Spinal cord (tissue), 10 donors: Measurements from ENCODE around the gene PRKCE. TPM values are rescaled to one million over a fixed set of nuclear protein-coding genes. Genes with fewer than 3 reads are reported as not detected.
A peak's percentile ranks its signal among the peaks of the same experiment; 100 is the strongest.

ENCODE experiments used
- DNase-seq, 6 donors: peaks; one replicate each; pipeline versions ENCODE4 v3.0.0 to v3.0.0-alpha.2; 2013 to 2015; ENCODE audit warnings: low spot score in 6 of 6, low read depth in 4 of 6
- H3K27ac ChIP-seq: one replicate; pipeline ENCODE4 v1.5.1; 2013; ENCODE audit warnings: low read depth, low read length, control low read depth
- H3K27me3 ChIP-seq: one replicate; pipeline ENCODE4 v1.6.1; 2013; ENCODE audit warnings: low read length; ENCODE audit not compliant: control insufficient read depth, insufficient read depth
- H3K36me3 ChIP-seq: one replicate; pipeline ENCODE4 v1.6.1; 2013; ENCODE audit warnings: low read length; ENCODE audit not compliant: control insufficient read depth, insufficient read depth
- H3K4me1 ChIP-seq: one replicate; pipeline ENCODE4 v1.6.1; 2013; ENCODE audit warnings: low read length; ENCODE audit not compliant: control insufficient read depth, insufficient read depth
- H3K4me3 ChIP-seq: one replicate; pipeline ENCODE4 v1.5.1; 2013; ENCODE audit warnings: low read depth, low read length, control low read depth
- H3K9me3 ChIP-seq: one replicate; pipeline ENCODE4 v1.6.1; 2013; ENCODE audit warnings: low read length; ENCODE audit not compliant: control insufficient read depth, insufficient read depth
- WGBS: methylation state at CpG from one replicate; pipeline ENCODE4 v1.1.5; 2013; ENCODE audit warnings: missing lambda C conversion rate; ENCODE audit not compliant: insufficient coverage; 5-methylcytosine and 5-hydroxymethylcytosine counted together
- polyA plus RNA-seq, 2 donors: library from polyadenylated mRNA; unstranded; fragments of 120-200 nt; gene quantifications; one replicate each; pipeline ENCODE4 v1.2.1, GENCODE V29; 2013; ENCODE audit not compliant: insufficient read length in 2 of 2
- total RNA-seq, 2 donors: library from RNA; depleted of rRNA in 1 of 2; stranded (reverse); fragments of 120-200 nt in 1 of 2; fragments of >200 nt in 1 of 2; gene quantifications; one replicate each; pipeline versions ENCODE4 v1.2.3 to v1.2.4, GENCODE V29; 2013 to 2014
- donor health status: healthy.

Gene PRKCE
- total and polyA plus RNA-seq, 4 donors, result 22.9 to 48.5 (median 37.4) TPM

GRCh38 chr2:46068636-46069035, 417.2 kb downstream of the PRKCE start:
- WGBS, result 100% methylated on average over 4 of the region's 4 CpGs
- H3K27me3 ChIP-seq, result no peaks in the 10 kb centered on the region
- DNase-seq, result no peak

GRCh38 chr2:46071074-46071473, 419.6 kb downstream of the PRKCE start:
- WGBS, result no CpG with 5 or more reads among the region's 3 CpGs
- Histone ChIP-seq H3K27ac (no peak overlapping the region), H3K27me3 (no peaks in the 10 kb centered on the region), H3K4me3 (no peak overlapping the region), H3K9me3 (no peaks in the 10 kb centered on the region), H3K36me3 (no peaks in the 10 kb centered on the region), H3K4me1 (no peaks in the 10 kb centered on the region)
- DNase-seq, result no peak

More at GRCh38 chr2:46068636-46069035, 417.2 kb downstream of the PRKCE start:
- no peaks in the 10 kb centered on the region for H3K4me1 ChIP-seq
- H3K9me3 ChIP-seq, result no peaks in the 10 kb centered on the region
- no peak overlapping the region for H3K27ac ChIP-seq
- no peak overlapping the region for H3K4me3 ChIP-seq
- no peaks in the 10 kb centered on the region for H3K36me3 ChIP-seq

- WGBS, result 95% methylated on average over 2 of the region's 8 CpGs
- DNase-seq, result no peak
These were observed 420.8 kb downstream of the PRKCE start for GRCh38 chr2:46072101-46072820.

GRCh38 chr2:46073540-46074046, 422.1 kb downstream of the PRKCE start:
- Histone ChIP-seq H3K27me3 (no peaks in the 10 kb centered on the region), H3K27ac (peak overlapping the region; percentile 17), H3K4me3 (no peak overlapping the region), H3K4me1 (no peaks in the 10 kb centered on the region), H3K36me3 (no peaks in the 10 kb centered on the region), H3K9me3 (no peaks in the 10 kb centered on the region)
- no peak for DNase-seq
- WGBS, result 59% methylated on average over 5 of the region's 9 CpGs

More at GRCh38 chr2:46072101-46072820, 420.8 kb downstream of the PRKCE start:
- H3K4me1 ChIP-seq, result no peaks in the 10 kb centered on the region
- H3K9me3 ChIP-seq, result no peaks in the 10 kb centered on the region
- H3K27me3 ChIP-seq, result no peaks in the 10 kb centered on the region
- no peak overlapping the region for H3K4me3 ChIP-seq
- no peak overlapping the region for H3K27ac ChIP-seq
- no peaks in the 10 kb centered on the region for H3K36me3 ChIP-seq

- 79% methylated on average over 4 of the region's 4 CpGs for WGBS
- no peaks in the 10 kb centered on the region for H3K27me3 ChIP-seq
- no peak overlapping the region for H3K27ac ChIP-seq
- no peaks in the 10 kb centered on the region for H3K36me3 ChIP-seq
- H3K4me1 ChIP-seq, result no peaks in the 10 kb centered on the region
- H3K4me3 ChIP-seq, result no peak overlapping the region
- no peaks in the 10 kb centered on the region for H3K9me3 ChIP-seq
- no peak for DNase-seq
These were observed 423.0 kb downstream of the PRKCE start for GRCh38 chr2:46074501-46074900.

GRCh38 chr2:46075848-46076247, 424.4 kb downstream of the PRKCE start:
- Histone ChIP-seq H3K9me3 (no peaks in the 10 kb centered on the region), H3K27me3 (no peaks in the 10 kb centered on the region), H3K36me3 (no peaks in the 10 kb centered on the region), H3K4me1 (no peaks in the 10 kb centered on the region), H3K4me3 (no peak overlapping the region), H3K27ac (no peak overlapping the region)
- DNase-seq, result no peak
- WGBS, result 98% methylated on average over 3 of the region's 5 CpGs

GRCh38 chr2:46076251-46076650, 424.8 kb downstream of the PRKCE start:
- Histone ChIP-seq H3K9me3 (no peaks in the 10 kb centered on the region), H3K27me3 (no peaks in the 10 kb centered on the region), H3K4me1 (no peaks in the 10 kb centered on the region), H3K4me3 (no peak overlapping the region), H3K27ac (no peak overlapping the region), H3K36me3 (no peaks in the 10 kb centered on the region)
- WGBS, result no CpG with 5 or more reads among the region's 4 CpGs
- DNase-seq, result no peak

GRCh38 chr2:46076875-46077274, 425.4 kb downstream of the PRKCE start:
- Histone ChIP-seq H3K9me3 (no peaks in the 10 kb centered on the region), H3K4me3 (no peak overlapping the region), H3K4me1 (no peaks in the 10 kb centered on the region), H3K27me3 (no peaks in the 10 kb centered on the region), H3K36me3 (no peaks in the 10 kb centered on the region), H3K27ac (no peak overlapping the region)
- no CpG with 5 or more reads among the region's 7 CpGs for WGBS
- DNase-seq, result no peak

- H3K4me1 ChIP-seq, result no peaks in the 10 kb centered on the region
- H3K27ac ChIP-seq, result no peak overlapping the region
- H3K36me3 ChIP-seq, result no peaks in the 10 kb centered on the region
- H3K9me3 ChIP-seq, result no peaks in the 10 kb centered on the region
- H3K4me3 ChIP-seq, result no peak overlapping the region
- no peaks in the 10 kb centered on the region for H3K27me3 ChIP-seq
- DNase-seq, result no peak
These were observed 426.1 kb downstream of the PRKCE start for GRCh38 chr2:46077522-46078107.
